HCT116 (cell line): ENCODE results near the gene ADNP2. TPM values are rescaled to one million over a fixed set of nuclear protein-coding genes. Genes with fewer than 3 reads are reported as not detected.
A peak's percentile ranks its signal among the peaks of the same experiment; 100 is the strongest.

Source experiments
- ATAC-seq: fragments of 200-7000 bp; cut with Tn5 transposase; 2 replicates; pipeline ENCODE4 v1.9.1; 2020; ENCODE audit warnings: mild to moderate bottlenecking, moderate library complexity
- BruUV-seq: library from RNA; stranded (reverse); fragments of 400-500 nt; replicated peaks from 2 replicates; lab custom pipeline; 2021; lab: Mats Ljungman, UMichigan
- CTCF ChIA-PET: fragments of 300-600 bp; sonication (Branson Sonifier 250); formaldehyde crosslinking; loops from one replicate; lab custom pipeline; 2021; ENCODE audit warnings: antibody characterized with exemption; lab: Charles Lee
- POLR2A ChIA-PET: fragments of 300-600, 350-600 bp; sonication (Branson Sonifier 250); formaldehyde crosslinking; loops from one replicate; lab custom pipeline; 2021; ENCODE audit warnings: antibody characterized with exemption; lab: Charles Lee
- RAD21 ChIA-PET, 2 experiments: fragments of 300-600 bp; sonication (Branson Sonifier 250); formaldehyde crosslinking; loops; one replicate each; lab custom pipeline; 2023; ENCODE audit warnings: low total read pairs in 2 of 2; ENCODE audit not compliant: uncharacterized antibody in 2 of 2, unreplicated experiment in 2 of 2, low non-redundant PET in 1 of 2; lab: Charles Lee
- DNase-seq: peaks from one replicate; pipeline ENCODE4 v3.0.0-alpha.2; 2010; ENCODE audit warnings: low read depth, low spot score
- H2AFZ ChIP-seq: fragments of 200-600 bp; shearing (Covaris generic), sonication (generic); 2 replicates; pipeline ENCODE4 v1.6.1; 2017; ENCODE audit warnings: low read depth, mixed run types, mixed read lengths, antibody characterized with exemption, low read length; ENCODE audit not compliant: poor library complexity, severe bottlenecking
- H3K27ac ChIP-seq: 2 replicates; pipeline ENCODE4 v1.5.1; 2012; ENCODE audit warnings: low read depth, low read length
- H3K27me3 ChIP-seq: fragments of 200-600 bp; sonication (generic); 2 replicates; pipeline ENCODE4 v1.6.1; 2016; ENCODE audit warnings: mixed run types, low read length, mixed read lengths; ENCODE audit not compliant: insufficient read depth
- H3K36me3 ChIP-seq, 2 experiments: fragments of 200-500 bp in 1 of 2; fragments of 200-600 bp in 1 of 2; sonication (Bioruptor generic) in 1 of 2; sonication (generic) in 1 of 2; 2 replicates each; pipeline versions ENCODE4 v1.5.1 to v1.6.1; 2014 to 2016; ENCODE audit warnings: low read length in 2 of 2, inconsistent platforms in 1 of 2, mixed read lengths in 1 of 2, mixed run types in 1 of 2; ENCODE audit not compliant: insufficient read depth in 2 of 2, control insufficient read depth in 1 of 2
- H3K4me1 ChIP-seq, 2 experiments: fragments of 200-600 bp in 1 of 2; sonication (generic) in 1 of 2; 2 replicates each; pipeline versions ENCODE4 v1.5.1 to v1.6.1; 2012 to 2017; ENCODE audit warnings: low read length in 2 of 2, inconsistent platforms in 1 of 2, mild to moderate bottlenecking in 1 of 2, mixed read lengths in 1 of 2, mixed run types in 1 of 2, moderate library complexity in 1 of 2; ENCODE audit not compliant: insufficient read depth in 2 of 2, control insufficient read depth in 1 of 2
- H3K4me2 ChIP-seq: fragments of 200-600 bp; sonication (generic); 2 replicates; pipeline ENCODE4 v1.6.1; 2017; ENCODE audit warnings: mixed run types, low read length, mixed read lengths
- H3K4me3 ChIP-seq, 2 experiments: fragments of 200-600 bp in 1 of 2; sonication (generic) in 1 of 2; replicated peaks in 1 of 2; 2 replicates each; pipeline ENCODE4 v1.5.1; 2011 to 2016; ENCODE audit warnings: low read length in 2 of 2, control low read depth in 1 of 2, low read depth in 1 of 2, mild to moderate bottlenecking in 1 of 2, mixed read lengths in 1 of 2, mixed run types in 1 of 2
- H3K79me2 ChIP-seq: fragments of 200-600 bp; sonication (generic); 2 replicates; pipeline ENCODE4 v1.6.1; 2017; ENCODE audit warnings: mild to moderate bottlenecking, mixed run types, low read length, moderate library complexity, mixed read lengths; ENCODE audit not compliant: insufficient read depth
- H3K9ac ChIP-seq: fragments of 200-600 bp; sonication (generic); 2 replicates; pipeline ENCODE4 v1.6.1; 2016; ENCODE audit warnings: low read length, mixed read lengths
- H3K9me2 ChIP-seq: fragments of 200-600 bp; sonication (generic), shearing (Covaris generic); 2 replicates; pipeline ENCODE4 v1.6.1; 2017; ENCODE audit warnings: mixed run types, mild to moderate bottlenecking, moderate library complexity; ENCODE audit not compliant: insufficient read depth
- H3K9me3 ChIP-seq, 2 experiments: fragments of 200-500 bp in 1 of 2; fragments of 200-600 bp in 1 of 2; sonication (Bioruptor generic) in 1 of 2; sonication (generic) in 1 of 2; 2 replicates each; pipeline ENCODE4 v1.6.1; 2014 to 2017; ENCODE audit warnings: low read length in 2 of 2, mixed read lengths in 2 of 2, inconsistent platforms in 1 of 2, low read depth in 1 of 2, mild to moderate bottlenecking in 1 of 2, mixed run types in 1 of 2, moderate library complexity in 1 of 2; ENCODE audit not compliant: control insufficient read depth in 1 of 2, insufficient read depth in 1 of 2
- H4K20me1 ChIP-seq: fragments of 200-600 bp; sonication (generic), shearing (Covaris generic); 2 replicates; pipeline ENCODE4 v1.6.1; 2017; ENCODE audit warnings: mixed run types, mild to moderate bottlenecking, moderate library complexity; ENCODE audit not compliant: insufficient read depth
- CTCF ChIP-seq, 3 experiments: fragments of 200-600 bp in 1 of 3; sonication (generic) in 1 of 3; IDR thresholded peaks in 2 of 3; conservative IDR thresholded peaks in 1 of 3; 2 replicates each; pipeline ENCODE4 v1.5.1; 2012 to 2017; ENCODE audit warnings: low read depth in 2 of 3, low read length in 2 of 3, antibody characterized with exemption in 1 of 3, borderline replicate concordance in 1 of 3, control low read depth in 1 of 3, mild to moderate bottlenecking in 1 of 3, mixed read lengths in 1 of 3, mixed run types in 1 of 3, moderate library complexity in 1 of 3; ENCODE audit not compliant: insufficient read depth in 1 of 3
- EZH2phosphoT487 ChIP-seq: fragments of 200-600 bp; IDR thresholded peaks from 2 replicates; pipeline ENCODE4 v1.6.1; 2018; ENCODE audit warnings: antibody characterized with exemption, borderline replicate concordance
- RAD21 ChIP-seq: IDR thresholded peaks from 2 replicates; pipeline ENCODE4 v1.6.1; 2012; ENCODE audit warnings: low read depth, mild to moderate bottlenecking
- REST ChIP-seq: IDR thresholded peaks from 2 replicates; pipeline ENCODE4 v1.6.1; 2012; ENCODE audit warnings: low read depth
- SP1 ChIP-seq: IDR thresholded peaks from 2 replicates; pipeline ENCODE4 v1.6.1; 2012; ENCODE audit warnings: low read depth
- TCF7L2 ChIP-seq: IDR thresholded peaks from 2 replicates; pipeline ENCODE4 v1.7.0; 2011; ENCODE audit warnings: borderline replicate concordance, inconsistent platforms; ENCODE audit not compliant: insufficient read depth, insufficient read length; ENCODE audit errors: extremely low read depth
- intact Hi-C: fragments of 100-400 bp; cut with micrococcal nuclease; formaldehyde crosslinking; loops from 2 replicates; pipeline ENCODE4 v1.10.0; 2022
- total RNA-seq: library from RNA; stranded (reverse); gene quantifications from one replicate; pipeline ENCODE4 v1.2.1, GENCODE V29; 2021; ENCODE audit not compliant: unreplicated experiment

The ADNP2 gene
- total RNA-seq, 1 experiment from 2014 or later = 45.4 TPM

GRCh38 chr18:80108121-80108536, 933 bp upstream of the ADNP2 start:
- no peak for TF ChIP-seq TCF7L2
- TF ChIP-seq REST = no peak
- TF ChIP-seq EZH2phosphoT487 = no peak
- TF ChIP-seq CTCF (IDR thresholded peaks at IDR 0.05 in 2 of 3, conservative IDR thresholded peaks at IDR 0.05 in 1 of 3; ENCODE audit: borderline replicate concordance in 1 of 3, insufficient read depth in 1 of 3, low read depth in 2 of 3, low read length in 2 of 3) = no peak
- TF ChIP-seq RAD21 = no peak
- TF ChIP-seq SP1 = no peak
- Histone ChIP-seq H3K9me2 (no peaks in the 10 kb centered on the region), H3K27me3 (no peaks in the 10 kb centered on the region), H2AFZ (no peak overlapping the region), H3K4me3 (no peak overlapping the region), H3K9me3 (no peaks in the 10 kb centered on the region), H3K4me1 (peaks cover 2 to 20% of the 10 kb centered on the region in 2 experiments; a peak in 2 of 4 replicates), H3K4me2 (no peak overlapping the region), H4K20me1 (peaks cover 21% of the 10 kb centered on the region; the same call in 1 of the 2 replicates), H3K9ac (no peak overlapping the region), H3K36me3 (no peaks in the 10 kb centered on the region; a peak in 1 of 4 replicates), H3K79me2 (peaks cover 37% of the 10 kb centered on the region), H3K27ac (peak overlapping the region; percentile 84)
- ChIA-PET POLR2A (interaction anchor here (1.1 kb wide), 1 partner anchor 74 kb away, joined by 5 read pairs; the partner anchor contains the start of gene RBFA), RAD21 (no interaction called here), CTCF (interaction anchor here (0.8 kb wide), 1 partner anchor 73 kb away, joined by 3 read pairs; no protein-coding TSS in a partner anchor)
- BruUV-seq = no TSS peak
- intact Hi-C loops = loop anchor here (2.0 to 5.0 kb wide), 2 partner anchors 73 to 431 kb away; partner anchors contain the start of genes CTDP1 and RBFA
- ATAC-seq (no peak), DNase-seq (no peak)
